Pancreas (tissue), 10 donors: Measurements from ENCODE around the gene EGFLAM. TPM values are rescaled to one million over a fixed set of nuclear protein-coding genes. Genes with fewer than 3 reads are reported as not detected.

Experiments
- ATAC-seq, 4 donors: fragments of 200-7000 bp; cut with Tn5 transposase; one replicate each; pipeline versions ENCODE4 v1.8.0 to v1.9.1; 2020; ENCODE audit warnings: mild to moderate bottlenecking in 4 of 4, moderate library complexity in 4 of 4
- DNase-seq, 6 donors: peaks; one replicate each; pipeline ENCODE4 v3.0.0-alpha.2; 2020
- FAIRE-seq: peaks from 2 replicates; lab custom pipeline; 2012; peaks lifted over from hg19 to GRCh38; lab: Jason Lieb, UNC
- H3K27ac ChIP-seq, 4 donors: fragments of 200-600 bp; sonication (generic); 1 replicate in 3 of 4; 2 replicates in 1 of 4; pipeline versions ENCODE4 v1.5.0 to v1.8.0; 2020
- H3K27me3 ChIP-seq, 4 donors: fragments of 200-600 bp; one replicate each; pipeline ENCODE4 v1.8.0; 2021
- H3K36me3 ChIP-seq, 3 donors: fragments of 200-600 bp; sonication (generic) in 1 of 3; one replicate each; pipeline versions ENCODE4 v1.5.0 to v1.8.0; 2020 to 2021
- H3K4me1 ChIP-seq, 3 donors: fragments of 200-600 bp; one replicate each; pipeline ENCODE4 v1.8.0; 2021
- H3K4me3 ChIP-seq, 4 donors: fragments of 200-600 bp; sonication (generic) in 2 of 4; one replicate each; pipeline versions ENCODE4 v1.5.0 to v1.8.0; 2020 to 2021
- H3K9me3 ChIP-seq, 4 donors: fragments of 200-600 bp; one replicate each; pipeline ENCODE4 v1.8.0; 2021
- WGBS, 2 donors: extraction: QIAGEN DNeasy Blood & Tissue Kit; methylation state at CpG; one replicate each; pipeline ENCODE4 v1.1.7; 2013; 5-methylcytosine and 5-hydroxymethylcytosine counted together
- intact Hi-C, 3 donors: fragments of 100-400 bp; cut with DNase I; formaldehyde crosslinking; loops; one replicate each; pipeline versions ENCODE4 v1.11.1 to v1.14.2; 2022
- polyA plus RNA-seq, 2 donors: library from polyadenylated mRNA; stranded (reverse); fragments of 200-250 nt; gene quantifications; one replicate each; pipeline ENCODE4 v1.2.3, GENCODE V29; 2013
- total RNA-seq, 6 donors: library from RNA; stranded (reverse); fragmentation: NEBNext Ultra II Directional in 4 of 6; extraction: Animal tissue kit (Norgen Biotek cat#: 25700) in 4 of 6; gene quantifications; one replicate each; pipeline versions ENCODE4 v1.2.1 to v1.2.4, GENCODE V29; 2021 to 2023
- TF ChIP-seq, protein P1 (sequence below), 4 donors: fragments of 200-600 bp; sonication (generic) in 3 of 4; IDR thresholded peaks; one replicate each; pipeline versions ENCODE4 v1.5.0 to v1.8.0; 2021; ENCODE audit warnings: antibody characterized with exemption in 4 of 4
- donor health status: healthy with polysubstance abuse.
- donor health status: DM: no; HTN: no; CAD: no; lungs with moderate emphysema.
- donor health status: DM: no; HTN: no; CAD: no.
- donor health status: control.
- donor health status: control.
- donor health status: Bipolar disorder and iron deficiency.
- donor health status: DM: yes; HTN: yes; CAD: no.
- donor health status: DM: no; HTN: no; CAD: no.
- donor health status: DM: no; HTN: no; CAD: no.
- donor health status: DM: yes; HTN: yes; CAD: no.

EGFLAM gene
- total and polyA plus RNA-seq, 8 donors: 0.73 to 2.4 (median 1.1) TPM

GRCh38 chr5:38417658-38418017, 159.3 kb downstream of the EGFLAM start:
- H3K27me3 ChIP-seq: no peaks in the 10 kb centered on the region
- intact Hi-C loops: no loop called here
- FAIRE-seq: no peak
- no peak for ATAC-seq
- TF ChIP-seq, protein P1, sequence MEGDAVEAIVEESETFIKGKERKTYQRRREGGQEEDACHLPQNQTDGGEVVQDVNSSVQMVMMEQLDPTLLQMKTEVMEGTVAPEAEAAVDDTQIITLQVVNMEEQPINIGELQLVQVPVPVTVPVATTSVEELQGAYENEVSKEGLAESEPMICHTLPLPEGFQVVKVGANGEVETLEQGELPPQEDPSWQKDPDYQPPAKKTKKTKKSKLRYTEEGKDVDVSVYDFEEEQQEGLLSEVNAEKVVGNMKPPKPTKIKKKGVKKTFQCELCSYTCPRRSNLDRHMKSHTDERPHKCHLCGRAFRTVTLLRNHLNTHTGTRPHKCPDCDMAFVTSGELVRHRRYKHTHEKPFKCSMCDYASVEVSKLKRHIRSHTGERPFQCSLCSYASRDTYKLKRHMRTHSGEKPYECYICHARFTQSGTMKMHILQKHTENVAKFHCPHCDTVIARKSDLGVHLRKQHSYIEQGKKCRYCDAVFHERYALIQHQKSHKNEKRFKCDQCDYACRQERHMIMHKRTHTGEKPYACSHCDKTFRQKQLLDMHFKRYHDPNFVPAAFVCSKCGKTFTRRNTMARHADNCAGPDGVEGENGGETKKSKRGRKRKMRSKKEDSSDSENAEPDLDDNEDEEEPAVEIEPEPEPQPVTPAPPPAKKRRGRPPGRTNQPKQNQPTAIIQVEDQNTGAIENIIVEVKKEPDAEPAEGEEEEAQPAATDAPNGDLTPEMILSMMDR (IDR thresholded peaks at IDR 0.05): no peak
- no peak overlapping the region for H3K4me3 ChIP-seq
- 54 to 58% methylated on average over 5 of the region's 5 CpGs for WGBS, 2 donors
- no peaks in the 10 kb centered on the region for H3K9me3 ChIP-seq
- no peaks in the 10 kb centered on the region for H3K36me3 ChIP-seq
- no peaks in the 10 kb centered on the region for H3K4me1 ChIP-seq
- no peak for DNase-seq
- H3K27ac ChIP-seq: no peak overlapping the region

DNA sequence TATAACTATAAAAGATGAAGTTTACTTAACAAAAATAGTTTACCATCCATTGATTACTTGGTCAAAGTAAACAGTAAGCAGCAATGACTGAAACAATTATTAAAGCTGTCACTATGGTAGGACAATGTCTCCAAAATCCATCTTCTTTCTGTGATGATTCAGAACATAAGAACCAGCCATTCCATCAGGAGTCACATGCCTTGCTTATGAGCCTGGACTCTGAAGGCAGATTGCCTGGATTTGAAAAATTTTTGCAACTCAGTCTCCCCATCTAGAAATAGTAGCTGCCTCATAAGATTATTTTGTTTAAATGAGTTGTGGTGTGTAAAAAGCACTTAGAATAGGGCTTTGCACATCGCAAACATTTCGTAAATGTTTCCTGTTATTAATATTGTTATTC, 161.9 kb downstream of the EGFLAM start:
- WGBS, 2 donors: 94 to 96% methylated on average over 2 of the region's 2 CpGs
- no peak overlapping the region for H3K27ac ChIP-seq
- no peak for ATAC-seq
- no peaks in the 10 kb centered on the region for H3K27me3 ChIP-seq
- H3K9me3 ChIP-seq: no peaks in the 10 kb centered on the region
- TF ChIP-seq, protein P1 (IDR thresholded peaks at IDR 0.05): no peak
- no peak for DNase-seq
- H3K36me3 ChIP-seq: no peaks in the 10 kb centered on the region
- H3K4me1 ChIP-seq: no peaks in the 10 kb centered on the region
- intact Hi-C loops: no loop called here
- no peak for FAIRE-seq
- H3K4me3 ChIP-seq: no peak overlapping the region

DNA sequence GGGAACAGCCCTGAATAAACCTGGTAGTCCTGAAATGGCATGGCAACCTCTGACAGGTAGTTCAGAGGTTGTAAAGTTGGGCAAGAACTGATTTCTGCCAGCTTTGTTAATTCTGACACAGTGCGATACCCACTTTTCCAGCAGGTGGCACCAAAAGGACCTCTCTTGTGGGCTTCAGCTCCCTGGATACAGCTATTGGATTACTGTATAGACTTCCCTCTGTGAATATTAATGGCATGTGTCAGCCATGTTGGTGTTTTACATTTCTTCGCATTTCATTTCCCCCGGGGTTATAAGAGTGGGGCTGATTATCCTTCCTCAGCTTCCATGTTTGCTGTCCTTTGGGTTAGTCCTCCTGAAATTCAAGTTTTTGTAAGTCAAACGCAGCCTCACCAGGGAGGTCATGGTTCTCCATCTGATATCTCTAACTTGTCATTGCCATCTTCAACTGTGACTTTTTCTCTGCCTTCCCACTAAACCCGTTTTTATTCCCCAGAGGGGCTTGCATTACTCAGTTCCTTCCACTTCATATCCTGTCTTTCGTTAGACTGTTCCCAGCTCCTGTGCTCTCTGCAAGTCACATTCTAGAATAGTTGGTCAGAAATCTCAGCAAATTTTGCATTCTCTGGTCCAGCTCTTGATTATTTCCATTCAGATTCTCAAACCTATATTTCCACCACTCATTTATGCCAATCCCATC, 162.5 kb downstream of the EGFLAM start:
- Histone ChIP-seq H3K4me1 (no peaks in the 10 kb centered on the region), H3K4me3 (no peak overlapping the region), H3K27ac (no peak overlapping the region), H3K36me3 (no peaks in the 10 kb centered on the region), H3K9me3 (no peaks in the 10 kb centered on the region), H3K27me3 (no peaks in the 10 kb centered on the region)
- ATAC-seq: peak; percentile 82 to 95 (median 90)
- WGBS, 2 donors: 39 to 48% methylated on average over 6 of the region's 6 CpGs
- no peak for FAIRE-seq
- DNase-seq: peak in 5 of 6 donors; percentile 38 to 75 (median 48)
- intact Hi-C loops: no loop called here
- TF ChIP-seq, protein P1 (IDR thresholded peaks at IDR 0.05): peak; percentile 53 to 67 (median 62)

DNA sequence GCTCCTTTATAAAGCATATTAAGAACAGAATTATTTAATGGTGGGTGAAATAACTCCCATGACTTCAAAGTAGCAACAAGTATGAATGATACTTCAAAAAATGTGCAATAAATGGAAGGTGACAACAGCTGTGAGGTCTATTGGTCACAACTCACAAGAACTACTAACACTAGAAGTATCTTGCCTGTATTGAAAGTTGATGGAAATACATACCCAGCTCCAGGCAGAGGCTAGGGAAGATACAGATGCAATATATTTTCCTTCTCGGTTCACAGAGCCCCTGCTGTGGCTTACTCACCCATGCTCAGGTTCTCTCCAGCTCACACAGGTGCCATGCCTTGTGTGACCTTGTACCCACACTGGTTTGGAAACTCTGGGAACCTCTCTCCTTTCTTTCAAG, 164.3 kb downstream of the EGFLAM start:
- Histone ChIP-seq H3K4me1 (no peaks in the 10 kb centered on the region), H3K4me3 (no peak overlapping the region), H3K27ac (no peak overlapping the region), H3K9me3 (no peaks in the 10 kb centered on the region), H3K27me3 (no peaks in the 10 kb centered on the region), H3K36me3 (no peaks in the 10 kb centered on the region)
- 44 to 68% methylated on average over 1 of the region's 1 CpG for WGBS, 2 donors
- no peak for FAIRE-seq
- intact Hi-C loops: no loop called here
- TF ChIP-seq, protein P1 (IDR thresholded peaks at IDR 0.05): no peak
- no peak for ATAC-seq
- no peak for DNase-seq
